Fibroblast of lung (primary cell): ENCODE data around the gene TACC2. TPM values are rescaled to one million over a fixed set of nuclear protein-coding genes. Genes with fewer than 3 reads are reported as not detected.
A peak's percentile ranks its signal among the peaks of the same experiment; 100 is the strongest.

Experiments
- DNase-seq, 2 donors: peaks; one replicate each; pipeline versions ENCODE4 v3.0.0 to v3.0.0-alpha.2; 2010; ENCODE audit warnings: low read depth in 2 of 2
- H2AFZ ChIP-seq: 2 replicates; pipeline ENCODE4 v1.5.1; 2012; ENCODE audit warnings: low read length, control low read depth, inconsistent platforms
- H3K27ac ChIP-seq: 2 replicates; pipeline ENCODE4 v1.5.1; 2011; ENCODE audit warnings: low read length, control low read depth; ENCODE audit not compliant: insufficient read depth
- H3K27me3 ChIP-seq: 2 replicates; pipeline ENCODE4 v1.5.1; 2011; ENCODE audit warnings: mild to moderate bottlenecking, low read length; ENCODE audit not compliant: control insufficient read depth, insufficient read depth
- H3K36me3 ChIP-seq: 2 replicates; pipeline ENCODE4 v1.5.1; 2011; ENCODE audit warnings: low read length; ENCODE audit not compliant: control insufficient read depth, insufficient read depth
- H3K4me1 ChIP-seq: 2 replicates; pipeline ENCODE4 v1.5.1; 2011; ENCODE audit warnings: low read length; ENCODE audit not compliant: control insufficient read depth, insufficient read depth; ENCODE audit errors: extremely low read depth
- H3K4me2 ChIP-seq: 2 replicates; pipeline ENCODE4 v1.5.1; 2011; ENCODE audit warnings: low read length, control low read depth; ENCODE audit not compliant: insufficient read depth; ENCODE audit errors: extremely low read depth
- H3K4me3 ChIP-seq, 4 experiments: fragments of 200-600 bp in 1 of 4; sonication (generic) in 1 of 4; replicated peaks in 1 of 4; 2 replicates each; pipeline ENCODE4 v1.5.1; 2011 to 2016; ENCODE audit warnings: low read length in 4 of 4, low read depth in 3 of 4, mild to moderate bottlenecking in 3 of 4, control low read depth in 2 of 4, inconsistent platforms in 1 of 4, mixed read lengths in 1 of 4; ENCODE audit not compliant: insufficient read depth in 1 of 4; ENCODE audit errors: control extremely low read depth in 1 of 4
- H3K79me2 ChIP-seq: 2 replicates; pipeline ENCODE4 v1.5.1; 2012; ENCODE audit warnings: mild to moderate bottlenecking, low read length, inconsistent platforms; ENCODE audit not compliant: control insufficient read depth, insufficient read depth
- H3K9ac ChIP-seq: 2 replicates; pipeline ENCODE4 v1.5.1; 2011; ENCODE audit warnings: mild to moderate bottlenecking, low read length, control low read depth; ENCODE audit not compliant: insufficient read depth
- H3K9me3 ChIP-seq: 2 replicates; pipeline ENCODE4 v1.5.1; 2012; ENCODE audit warnings: low read depth, low read length; ENCODE audit not compliant: control insufficient read depth, insufficient read depth
- H4K20me1 ChIP-seq: 2 replicates; pipeline ENCODE4 v1.5.1; 2011; ENCODE audit warnings: low read length; ENCODE audit not compliant: control insufficient read depth, insufficient read depth; ENCODE audit errors: extremely low read depth
- EZH2 ChIP-seq: IDR thresholded peaks from 2 replicates; pipeline ENCODE4 v1.5.1; 2012; ENCODE audit warnings: low read length, control low read depth, mild to moderate bottlenecking; ENCODE audit errors: missing control alignments
- polyA plus RNA-seq, 2 donors: library from polyadenylated mRNA; depleted of rRNA in 1 of 2; stranded (reverse) in 1 of 2; unstranded in 1 of 2; fragments of >200 nt; gene quantifications; 2 replicates each; pipeline ENCODE4 v1.2.1, GENCODE V29; 2011 to 2012; ENCODE audit warnings: missing spikeins in 1 of 2
- total RNA-seq: library from RNA; depleted of rRNA; stranded (reverse); fragments of >200 nt; gene quantifications from 2 replicates; pipeline ENCODE4 v1.2.1, GENCODE V29; 2014
- TF ChIP-seq, protein P1 (sequence below), 2 donors: IDR thresholded peaks in 1 of 2; conservative IDR thresholded peaks in 1 of 2; 1 replicate in 1 of 2; 2 replicates in 1 of 2; pipeline ENCODE4 v1.5.1; 2011 to 2012; ENCODE audit warnings: low read length in 2 of 2, control low read depth in 1 of 2, inconsistent platforms in 1 of 2, low read depth in 1 of 2, mild to moderate bottlenecking in 1 of 2

Gene TACC2
- total and polyA plus RNA-seq, 2 donors (not counting 1 experiment from before 2014, with no cell fraction given): 7.6 to 13.0 TPM

- no peaks in the 10 kb centered on the region for H3K27me3 ChIP-seq
- TF ChIP-seq, protein P1, sequence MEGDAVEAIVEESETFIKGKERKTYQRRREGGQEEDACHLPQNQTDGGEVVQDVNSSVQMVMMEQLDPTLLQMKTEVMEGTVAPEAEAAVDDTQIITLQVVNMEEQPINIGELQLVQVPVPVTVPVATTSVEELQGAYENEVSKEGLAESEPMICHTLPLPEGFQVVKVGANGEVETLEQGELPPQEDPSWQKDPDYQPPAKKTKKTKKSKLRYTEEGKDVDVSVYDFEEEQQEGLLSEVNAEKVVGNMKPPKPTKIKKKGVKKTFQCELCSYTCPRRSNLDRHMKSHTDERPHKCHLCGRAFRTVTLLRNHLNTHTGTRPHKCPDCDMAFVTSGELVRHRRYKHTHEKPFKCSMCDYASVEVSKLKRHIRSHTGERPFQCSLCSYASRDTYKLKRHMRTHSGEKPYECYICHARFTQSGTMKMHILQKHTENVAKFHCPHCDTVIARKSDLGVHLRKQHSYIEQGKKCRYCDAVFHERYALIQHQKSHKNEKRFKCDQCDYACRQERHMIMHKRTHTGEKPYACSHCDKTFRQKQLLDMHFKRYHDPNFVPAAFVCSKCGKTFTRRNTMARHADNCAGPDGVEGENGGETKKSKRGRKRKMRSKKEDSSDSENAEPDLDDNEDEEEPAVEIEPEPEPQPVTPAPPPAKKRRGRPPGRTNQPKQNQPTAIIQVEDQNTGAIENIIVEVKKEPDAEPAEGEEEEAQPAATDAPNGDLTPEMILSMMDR (conservative IDR thresholded peaks at IDR 0.05 in 1 of 2, IDR thresholded peaks at IDR 0.05 in 1 of 2; ENCODE audit: low read depth in 1 of 2, low read length in 2 of 2): peak in 1 of 2 donors; percentile 10
- no peak for TF ChIP-seq EZH2
- H3K9ac ChIP-seq: peak overlapping the region; percentile 59
- no peak overlapping the region for H3K27ac ChIP-seq
- H3K79me2 ChIP-seq: no peaks in the 10 kb centered on the region
- peak in 1 of 2 donors; percentile 23 for DNase-seq
- H3K4me3 ChIP-seq: no peak overlapping the region
- no peaks in the 10 kb centered on the region for H3K4me1 ChIP-seq
- no peaks in the 10 kb centered on the region for H3K36me3 ChIP-seq
- H4K20me1 ChIP-seq: no peaks in the 10 kb centered on the region
- H3K9me3 ChIP-seq: no peaks in the 10 kb centered on the region
- H3K4me2 ChIP-seq: peak overlapping the region; percentile 91
- no peak overlapping the region for H2AFZ ChIP-seq
These were observed 173.8 kb downstream of the TACC2 start for GRCh38 chr10:122162671-122163173.

- Histone ChIP-seq H3K4me1 (no peaks in the 10 kb centered on the region), H3K79me2 (no peaks in the 10 kb centered on the region), H3K9ac (peak overlapping the region; percentile 59), H4K20me1 (no peaks in the 10 kb centered on the region), H3K36me3 (no peaks in the 10 kb centered on the region), H3K4me2 (peak overlapping the region; percentile 91), H3K4me3 (peak overlapping the region; percentile 34 to 53 (median 48)), H3K27me3 (no peaks in the 10 kb centered on the region), H3K9me3 (no peaks in the 10 kb centered on the region), H3K27ac (no peak overlapping the region), H2AFZ (no peak overlapping the region)
- peak; percentile 38 to 55 for DNase-seq
- no peak for TF ChIP-seq EZH2
- TF ChIP-seq, protein P1 (conservative IDR thresholded peaks at IDR 0.05 in 1 of 2, IDR thresholded peaks at IDR 0.05 in 1 of 2; ENCODE audit: low read depth in 1 of 2, low read length in 2 of 2): no peak
These were observed 174.4 kb downstream of the TACC2 start for GRCh38 chr10:122163174-122164022.

DNA sequence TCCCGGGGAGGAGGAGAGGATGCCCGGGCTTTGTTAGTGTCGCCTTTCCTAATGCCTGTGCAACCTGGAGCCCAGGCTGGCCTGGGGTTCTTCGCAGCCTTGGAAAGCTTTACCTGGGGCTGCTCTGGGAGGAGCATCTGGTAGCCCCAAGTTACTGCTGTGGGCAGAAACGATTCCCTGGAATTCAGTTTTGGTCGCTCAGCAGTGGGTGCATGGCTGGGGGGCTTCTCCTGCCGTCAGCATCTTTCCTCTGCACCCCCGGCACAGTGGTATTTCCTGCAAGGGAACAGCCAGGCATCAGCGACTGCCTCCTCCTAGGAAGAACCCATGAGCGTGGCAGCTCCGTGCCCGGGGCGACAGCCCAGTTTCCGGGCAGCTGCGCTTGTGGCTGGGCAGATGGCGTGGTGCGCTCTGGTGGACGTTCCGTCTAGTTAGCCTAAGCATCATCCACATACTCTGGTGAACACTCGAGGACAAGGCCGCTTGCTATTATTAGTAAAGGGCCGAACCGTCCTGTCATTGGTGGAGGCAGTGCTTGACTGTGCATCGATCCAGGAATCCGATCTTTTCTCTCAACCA is 175.1 kb downstream of the TACC2 start:
- Histone ChIP-seq H3K27ac (no peak overlapping the region), H3K4me2 (peak overlapping the region; percentile 44), H3K36me3 (no peaks in the 10 kb centered on the region), H3K9ac (no peak overlapping the region), H3K9me3 (no peaks in the 10 kb centered on the region), H2AFZ (no peak overlapping the region), H3K4me1 (no peaks in the 10 kb centered on the region), H3K4me3 (peak overlapping the region in 3 of 4 experiments; percentile 7 to 50 (median 46)), H3K79me2 (no peaks in the 10 kb centered on the region), H3K27me3 (no peaks in the 10 kb centered on the region), H4K20me1 (no peaks in the 10 kb centered on the region)
- peak; percentile 38 to 55 for DNase-seq
- TF ChIP-seq, protein P1 (conservative IDR thresholded peaks at IDR 0.05 in 1 of 2, IDR thresholded peaks at IDR 0.05 in 1 of 2; ENCODE audit: low read depth in 1 of 2, low read length in 2 of 2): no peak
- TF ChIP-seq EZH2: no peak
